WTC11 (cell line): ENCODE results near the gene ALDH1A2.

Source experiments
- CREM ChIP-seq: sonication (generic); formaldehyde crosslinking; IDR thresholded peaks from 2 replicates; pipeline ENCODE4 v1.8.1; 2022; ENCODE audit warnings: mild to moderate bottlenecking, missing genetic modification reagents, moderate library complexity
- CTCF ChIP-seq: fragments of 200-600 bp; IDR thresholded peaks from 2 replicates; pipeline ENCODE4 v1.8.0; 2022; ENCODE audit warnings: antibody characterized with exemption
- GABPB1 ChIP-seq: sonication (generic); formaldehyde crosslinking; IDR thresholded peaks from 2 replicates; pipeline ENCODE4 v1.8.1; 2023; ENCODE audit warnings: mild to moderate bottlenecking, missing genetic modification reagents
- IRF2 ChIP-seq: sonication (generic); formaldehyde crosslinking; IDR thresholded peaks from 2 replicates; pipeline ENCODE4 v1.8.0; 2022; ENCODE audit warnings: low read depth, missing genetic modification reagents, borderline replicate concordance
- MAX ChIP-seq: sonication (generic); formaldehyde crosslinking; IDR thresholded peaks from 2 replicates; pipeline ENCODE4 v1.8.0; 2022; ENCODE audit warnings: mild to moderate bottlenecking, missing genetic modification reagents
- MYBL2 ChIP-seq: sonication (generic); formaldehyde crosslinking; IDR thresholded peaks from 2 replicates; pipeline ENCODE4 v1.8.1; 2023; ENCODE audit warnings: mild to moderate bottlenecking, moderate library complexity, missing genetic modification reagents
- PRDM15 ChIP-seq: sonication (generic); formaldehyde crosslinking; IDR thresholded peaks from 2 replicates; pipeline ENCODE4 v1.8.0; 2022; ENCODE audit warnings: missing genetic modification reagents
- USF2 ChIP-seq: sonication (generic); formaldehyde crosslinking; IDR thresholded peaks from 2 replicates; pipeline ENCODE4 v1.8.1; 2023; ENCODE audit warnings: mild to moderate bottlenecking, missing genetic modification reagents, moderate library complexity

GRCh38 chr15:58110999-58111717, 45.6 kb upstream of the ALDH1A2 start:
- no peak for TF ChIP-seq CTCF
- TF ChIP-seq MAX (CRISPR knock-in tag), result no peak
- TF ChIP-seq MYBL2 (CRISPR knock-in tag), result no peak
- TF ChIP-seq PRDM15, result no peak
- no peak for TF ChIP-seq USF2 (CRISPR knock-in tag)
- TF ChIP-seq IRF2 (CRISPR knock-in tag), result no peak
- TF ChIP-seq CREM (CRISPR knock-in tag), result no peak
- no peak for TF ChIP-seq GABPB1 (CRISPR knock-in tag)
